GM21528 (cell line): Measurements from ENCODE around the gene NAV1.
"Not testable (repeated sequence)": the region's sequence is repeated elsewhere in the genome, so short reads cannot be mapped to it uniquely, and the experiment has no call there.

Experiments used
- ATAC-seq: cut with Tn5 transposase; IDR thresholded peaks from one replicate; pipeline ENCODE4 v1.9.1; 2021; ENCODE audit warnings: mild to moderate bottlenecking, moderate library complexity; ENCODE audit not compliant: unreplicated experiment, low FRiP score

NAV1 gene

GRCh38 chr1:201562257-201562656 lies 23.3 kb downstream of the NAV1 start:
- no peak for ATAC-seq

GRCh38 chr1:201562659-201563405 lies 23.9 kb downstream of the NAV1 start:
- ATAC-seq, result no peak

GRCh38 chr1:201563406-201563780 lies 24.5 kb downstream of the NAV1 start:
- ATAC-seq, result no peak

GRCh38 chr1:201563941-201564340 lies 25.0 kb downstream of the NAV1 start:
- ATAC-seq, result no peak

DNA sequence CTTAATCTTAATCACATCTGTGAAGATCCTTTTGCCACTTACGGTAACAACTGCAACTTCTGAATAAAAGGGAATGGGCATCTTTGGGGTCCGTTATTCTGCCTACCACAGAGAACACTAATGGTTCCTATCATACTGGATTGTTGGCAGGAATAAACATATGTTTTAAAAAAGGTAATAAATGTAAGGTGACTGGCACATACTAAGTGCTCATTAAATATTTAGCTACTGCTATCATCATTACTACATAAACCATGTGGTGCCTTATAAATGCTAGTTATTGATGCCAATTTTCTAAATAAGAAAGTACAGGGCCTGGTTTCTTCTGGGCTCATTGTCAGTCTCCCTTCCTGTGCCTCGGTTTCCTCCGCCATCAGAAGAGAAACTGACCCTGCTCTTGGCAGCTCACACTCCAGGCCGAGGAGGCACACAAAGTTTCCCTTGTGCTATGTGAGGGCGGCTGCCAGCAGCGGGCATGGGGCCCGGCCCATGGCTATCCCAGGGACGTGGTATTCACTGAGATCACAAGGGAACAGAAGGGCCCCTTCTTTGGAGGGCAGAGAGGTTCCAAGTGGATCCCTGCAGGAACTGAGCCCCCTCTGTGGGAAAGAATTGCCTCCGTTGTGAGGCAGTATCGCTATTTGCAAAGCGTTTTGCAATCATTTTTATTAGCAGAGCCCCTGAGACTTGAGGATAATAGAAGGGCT lies 26.2 kb downstream of the NAV1 start:
- ATAC-seq, result no peak

GRCh38 chr1:201565771-201566528 lies 27.0 kb downstream of the NAV1 start:
- no peak for ATAC-seq

GRCh38 chr1:201566529-201566823 lies 27.5 kb downstream of the NAV1 start:
- ATAC-seq, result no peak

- no peak for ATAC-seq
Observed at GRCh38 chr1:201566933-201567801, 28.2 kb downstream of the NAV1 start.

- ATAC-seq, result no peak
Observed at GRCh38 chr1:201568265-201568664, 29.3 kb downstream of the NAV1 start.

- no peak for ATAC-seq
Observed at GRCh38 chr1:201568859-201569294, 29.9 kb downstream of the NAV1 start.

GRCh38 chr1:201570181-201570885 lies 31.4 kb downstream of the NAV1 start:
- ATAC-seq, result no peak

GRCh38 chr1:201570886-201571624 lies 32.1 kb downstream of the NAV1 start:
- ATAC-seq, result no peak

DNA sequence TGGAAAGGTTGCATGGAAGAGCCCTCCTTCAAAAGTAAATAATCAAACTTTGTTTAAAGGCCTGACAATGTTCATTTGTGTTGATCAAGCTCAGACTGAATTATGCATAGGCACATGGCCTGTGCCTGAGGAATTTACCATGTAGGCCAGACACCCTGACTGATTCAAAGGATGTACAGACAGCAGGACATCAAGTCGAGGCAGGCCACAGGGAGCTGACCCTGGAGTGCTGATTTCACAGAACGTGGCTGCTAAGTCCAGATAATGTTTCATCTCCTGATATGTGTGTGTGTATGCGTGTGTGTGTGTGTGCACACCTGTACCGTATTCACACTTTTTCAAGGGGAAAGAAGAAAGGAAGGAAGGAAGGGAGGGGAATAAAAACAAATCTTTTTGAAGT lies 34.1 kb downstream of the NAV1 start:
- ATAC-seq, result no peak

DNA sequence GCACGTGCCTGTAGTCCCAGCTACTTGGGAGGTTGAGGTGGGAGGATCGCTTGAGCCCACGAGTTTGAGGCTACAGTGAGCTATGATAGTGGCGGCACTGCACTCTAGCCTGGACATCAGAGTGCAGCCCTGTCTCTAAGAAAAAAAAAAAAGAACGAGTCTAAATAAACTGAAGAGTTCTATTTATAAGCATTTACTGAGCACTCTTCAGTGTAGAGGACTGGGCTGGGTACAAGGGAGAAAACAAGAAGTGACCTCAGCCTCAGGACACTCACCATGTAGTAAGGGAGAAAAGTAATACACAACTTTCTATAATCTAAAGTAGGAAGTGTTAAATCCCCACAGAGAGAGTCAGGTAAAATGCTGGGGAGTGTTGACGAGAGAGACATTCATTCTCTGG lies 35.0 kb downstream of the NAV1 start:
- no peak for ATAC-seq

GRCh38 chr1:201575912-201576311 lies 37.0 kb downstream of the NAV1 start:
- ATAC-seq, result no peak

- no peak for ATAC-seq
Observed at GRCh38 chr1:201576914-201577313, 38.0 kb downstream of the NAV1 start.

- no peak for ATAC-seq
Observed at GRCh38 chr1:201578008-201578888, 39.3 kb downstream of the NAV1 start.

GRCh38 chr1:201581371-201581770 lies 42.4 kb downstream of the NAV1 start:
- not testable (repeated sequence) for ATAC-seq
